H1 (cell line): Measurements from ENCODE around the gene QSOX2.

Experiments used
- POLR2A ChIP-seq, 2 experiments: IDR thresholded peaks; 1 replicate in 1 of 2; 2 replicates in 1 of 2; pipeline ENCODE4 v1.6.1; 2011; ENCODE audit warnings: low read depth in 2 of 2, low read length in 2 of 2, mild to moderate bottlenecking in 2 of 2; ENCODE audit errors: control extremely low read depth in 1 of 2
- POLR2AphosphoS5 ChIP-seq: IDR thresholded peaks from 2 replicates; pipeline ENCODE4 v1.6.1; 2011; ENCODE audit warnings: low read depth, low read length
- SUZ12 ChIP-seq: fragments of 200-600 bp; sonication (generic); IDR thresholded peaks from 2 replicates; pipeline ENCODE4 v1.6.1; 2012; ENCODE audit warnings: mild to moderate bottlenecking, inconsistent platforms, low read length, moderate library complexity, mixed read lengths

GRCh38 chr9:136209786-136210185, 35.8 kb downstream of the QSOX2 start:
- TF ChIP-seq SUZ12 (no peak), POLR2AphosphoS5 (no peak), POLR2A (IDR thresholded peaks at IDR 0.05; ENCODE audit: control extremely low read depth in 1 of 2, low read depth in 2 of 2, low read length in 2 of 2) (no peak)
